Measurements from ENCODE around the gene LAMA2. TPM values are rescaled to one million over a fixed set of nuclear protein-coding genes. Genes with fewer than 3 reads are reported as not detected.

LAMA2 gene
- total and polyA plus RNA-seq, 2 experiments from 2014 or later: 0.91 to 6.4 TPM

DNA sequence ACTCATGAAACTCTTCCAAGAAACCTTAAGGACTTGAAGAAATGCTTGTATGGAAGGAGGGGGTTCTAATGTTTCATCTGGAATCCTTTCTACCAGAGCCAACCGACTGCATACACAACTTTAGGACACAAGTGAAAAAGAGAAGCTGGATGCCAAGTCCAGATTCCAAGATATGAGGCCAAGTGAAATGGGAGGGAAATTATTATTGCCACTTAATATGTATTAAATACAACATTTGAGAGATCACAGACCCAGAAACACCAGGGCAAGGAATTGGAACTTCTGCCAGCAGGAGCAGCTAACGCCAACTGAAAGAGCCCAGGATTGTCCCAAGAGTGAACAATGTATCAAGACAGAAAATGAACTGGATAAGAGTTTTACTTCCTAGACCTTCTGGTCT lies 682.9 kb downstream of the LAMA2 start:
- Histone ChIP-seq H3K27me3 (ENCODE audit: insufficient read depth) (no peaks in the 10 kb centered on the region), H2AFZ (no peak overlapping the region), H3K9me2 (ENCODE audit: insufficient read depth) (no peaks in the 10 kb centered on the region), H3K79me2 (replicated peaks; ENCODE audit: insufficient read depth) (no peaks in the 10 kb centered on the region), H3K27ac (ENCODE audit: low read depth) (no peak overlapping the region), H3K4me2 (no peak overlapping the region), H3K4me1 (ENCODE audit: insufficient read depth) (no peaks in the 10 kb centered on the region), H3F3A (replicated peaks; ENCODE audit: low read depth) (no peaks in the 10 kb centered on the region), H3K4me3 (no peak overlapping the region), H4K20me1 (replicated peaks; ENCODE audit: insufficient read depth) (no peaks in the 10 kb centered on the region), H3K36me3 (ENCODE audit: insufficient read depth) (no peaks in the 10 kb centered on the region)
- Mint-ChIP-seq H3K27me3 (ENCODE audit: insufficient read depth, low read depth, poor library complexity) (no peaks in the 10 kb centered on the region), H3K4me3 (no peak overlapping the region), H3K27ac (no peak overlapping the region), H3K9me3 (peaks cover 9% of the 10 kb centered on the region; the same call in 2 of the 3 replicates), H3K4me1 (no peaks in the 10 kb centered on the region; the same call in 2 of the 3 replicates), H3K36me3 (ENCODE audit: low read depth) (no peaks in the 10 kb centered on the region)
- DNase-seq (ENCODE audit: low spot score) (no peak), ATAC-seq (no peak)
- TF ChIP-seq, protein P1, sequence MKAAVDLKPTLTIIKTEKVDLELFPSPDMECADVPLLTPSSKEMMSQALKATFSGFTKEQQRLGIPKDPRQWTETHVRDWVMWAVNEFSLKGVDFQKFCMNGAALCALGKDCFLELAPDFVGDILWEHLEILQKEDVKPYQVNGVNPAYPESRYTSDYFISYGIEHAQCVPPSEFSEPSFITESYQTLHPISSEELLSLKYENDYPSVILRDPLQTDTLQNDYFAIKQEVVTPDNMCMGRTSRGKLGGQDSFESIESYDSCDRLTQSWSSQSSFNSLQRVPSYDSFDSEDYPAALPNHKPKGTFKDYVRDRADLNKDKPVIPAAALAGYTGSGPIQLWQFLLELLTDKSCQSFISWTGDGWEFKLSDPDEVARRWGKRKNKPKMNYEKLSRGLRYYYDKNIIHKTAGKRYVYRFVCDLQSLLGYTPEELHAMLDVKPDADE (IDR thresholded peaks at IDR 0.05): no peak
- TF ChIP-seq ZNF331 (CRISPR knock-in tag; IDR thresholded peaks at IDR 0.05; ENCODE audit: low read depth) (no peak), STAT1 (IDR thresholded peaks at IDR 0.05; ENCODE audit: unreplicated experiment) (no peak), EZH2 (IDR thresholded peaks at IDR 0.05; ENCODE audit: low read depth, unreplicated experiment) (no peak), POLR2AphosphoS5 (IDR thresholded peaks at IDR 0.05; ENCODE audit: low read depth) (no peak), CREB1 (CRISPR knock-in tag; IDR thresholded peaks at IDR 0.05; ENCODE audit: low read depth) (no peak), NANOG (IDR thresholded peaks at IDR 0.05; ENCODE audit: borderline replicate concordance) (no peak)
- TF ChIP-seq, protein P2, sequence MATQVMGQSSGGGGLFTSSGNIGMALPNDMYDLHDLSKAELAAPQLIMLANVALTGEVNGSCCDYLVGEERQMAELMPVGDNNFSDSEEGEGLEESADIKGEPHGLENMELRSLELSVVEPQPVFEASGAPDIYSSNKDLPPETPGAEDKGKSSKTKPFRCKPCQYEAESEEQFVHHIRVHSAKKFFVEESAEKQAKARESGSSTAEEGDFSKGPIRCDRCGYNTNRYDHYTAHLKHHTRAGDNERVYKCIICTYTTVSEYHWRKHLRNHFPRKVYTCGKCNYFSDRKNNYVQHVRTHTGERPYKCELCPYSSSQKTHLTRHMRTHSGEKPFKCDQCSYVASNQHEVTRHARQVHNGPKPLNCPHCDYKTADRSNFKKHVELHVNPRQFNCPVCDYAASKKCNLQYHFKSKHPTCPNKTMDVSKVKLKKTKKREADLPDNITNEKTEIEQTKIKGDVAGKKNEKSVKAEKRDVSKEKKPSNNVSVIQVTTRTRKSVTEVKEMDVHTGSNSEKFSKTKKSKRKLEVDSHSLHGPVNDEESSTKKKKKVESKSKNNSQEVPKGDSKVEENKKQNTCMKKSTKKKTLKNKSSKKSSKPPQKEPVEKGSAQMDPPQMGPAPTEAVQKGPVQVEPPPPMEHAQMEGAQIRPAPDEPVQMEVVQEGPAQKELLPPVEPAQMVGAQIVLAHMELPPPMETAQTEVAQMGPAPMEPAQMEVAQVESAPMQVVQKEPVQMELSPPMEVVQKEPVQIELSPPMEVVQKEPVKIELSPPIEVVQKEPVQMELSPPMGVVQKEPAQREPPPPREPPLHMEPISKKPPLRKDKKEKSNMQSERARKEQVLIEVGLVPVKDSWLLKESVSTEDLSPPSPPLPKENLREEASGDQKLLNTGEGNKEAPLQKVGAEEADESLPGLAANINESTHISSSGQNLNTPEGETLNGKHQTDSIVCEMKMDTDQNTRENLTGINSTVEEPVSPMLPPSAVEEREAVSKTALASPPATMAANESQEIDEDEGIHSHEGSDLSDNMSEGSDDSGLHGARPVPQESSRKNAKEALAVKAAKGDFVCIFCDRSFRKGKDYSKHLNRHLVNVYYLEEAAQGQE (IDR thresholded peaks at IDR 0.05; ENCODE audit: unreplicated experiment): no peak

Small RNA genes within 50 kb of the gene (small RNA-seq; reads per million reads assigned to genes)
- not detected for gene RNU6-861P (ENCODE audit: low replicate concordance)
